GM18861 (cell line): ENCODE results near the gene IL1RAPL2.

ENCODE experiments used
- ATAC-seq: cut with Tn5 transposase; IDR thresholded peaks from one replicate; pipeline ENCODE4 v1.9.1; 2021; ENCODE audit not compliant: unreplicated experiment

The IL1RAPL2 gene

DNA sequence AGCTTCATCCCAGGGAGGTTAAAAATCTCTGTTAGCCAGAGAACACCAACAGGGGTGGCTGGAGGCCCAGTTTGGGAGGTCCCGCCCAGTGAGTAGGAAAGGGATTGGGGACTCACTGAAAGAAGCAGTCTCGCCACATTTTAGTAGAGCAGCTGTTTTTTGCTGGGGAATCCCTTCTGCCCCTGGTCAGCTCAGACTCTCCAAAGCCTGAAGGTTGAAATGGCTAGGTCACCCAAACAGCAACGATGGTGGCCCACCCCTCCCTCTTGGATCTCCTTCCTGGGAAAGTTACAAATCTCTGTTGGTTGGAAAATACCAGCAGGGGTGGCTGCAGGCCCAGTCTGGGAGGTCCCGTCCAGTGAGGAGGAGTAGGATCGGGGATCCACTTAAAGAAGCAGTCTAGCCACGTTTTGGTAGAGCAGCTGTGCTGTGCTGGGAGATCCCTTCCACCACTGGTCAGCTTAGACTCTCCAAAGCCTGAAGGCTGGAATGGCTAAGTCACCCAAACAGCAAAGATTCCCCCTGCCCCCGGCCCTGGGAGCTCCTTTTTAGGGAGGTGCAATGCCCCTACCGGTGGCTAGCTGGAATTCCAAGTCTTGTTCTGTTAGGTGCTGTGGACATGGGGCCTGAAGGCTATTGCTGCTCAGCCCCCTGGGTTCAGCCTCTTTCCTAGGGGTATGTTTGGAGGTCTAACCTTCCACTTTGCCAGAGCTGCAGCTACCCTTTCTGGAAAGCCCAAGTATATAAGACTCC, 694.5 kb downstream of the IL1RAPL2 start:
- ATAC-seq = no peak

DNA sequence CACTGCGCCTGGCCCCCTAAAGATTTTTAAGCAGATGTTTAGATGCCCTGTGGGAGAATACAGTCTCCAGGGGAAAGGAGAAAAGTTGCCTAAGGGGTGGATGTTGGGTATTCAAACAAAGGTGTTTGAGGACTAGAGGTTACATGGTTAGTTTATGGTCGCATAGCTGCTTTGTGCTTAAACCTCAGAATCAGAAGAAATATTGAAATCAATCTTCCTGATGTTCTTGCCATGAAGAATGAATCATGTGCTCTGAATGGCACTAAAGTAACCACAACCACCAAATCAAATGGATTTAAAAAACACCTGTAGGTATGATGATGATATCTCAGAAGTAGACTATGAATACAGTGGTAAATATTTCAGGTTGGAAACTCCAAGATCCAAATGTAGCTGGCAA, 697.2 kb downstream of the IL1RAPL2 start:
- ATAC-seq = no peak

DNA sequence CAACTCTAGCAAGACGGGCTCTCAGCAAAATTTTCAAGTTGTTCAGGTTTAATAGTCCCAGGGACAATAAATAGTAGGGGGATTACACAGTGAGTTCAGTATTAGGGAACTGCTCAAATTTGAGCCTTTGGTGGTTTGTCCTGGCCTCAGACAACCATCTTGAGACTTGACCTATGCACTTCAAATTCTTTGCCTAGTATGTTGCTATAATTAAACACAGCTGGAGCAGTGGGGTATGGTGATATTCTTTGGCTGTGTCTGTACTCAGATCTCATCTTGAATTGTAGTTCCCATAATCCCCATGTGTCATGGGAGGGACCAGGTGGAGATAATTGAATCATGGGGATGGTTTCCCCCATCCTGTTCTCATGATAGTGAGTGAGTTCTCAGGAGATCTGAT, 697.8 kb downstream of the IL1RAPL2 start:
- no peak for ATAC-seq

DNA sequence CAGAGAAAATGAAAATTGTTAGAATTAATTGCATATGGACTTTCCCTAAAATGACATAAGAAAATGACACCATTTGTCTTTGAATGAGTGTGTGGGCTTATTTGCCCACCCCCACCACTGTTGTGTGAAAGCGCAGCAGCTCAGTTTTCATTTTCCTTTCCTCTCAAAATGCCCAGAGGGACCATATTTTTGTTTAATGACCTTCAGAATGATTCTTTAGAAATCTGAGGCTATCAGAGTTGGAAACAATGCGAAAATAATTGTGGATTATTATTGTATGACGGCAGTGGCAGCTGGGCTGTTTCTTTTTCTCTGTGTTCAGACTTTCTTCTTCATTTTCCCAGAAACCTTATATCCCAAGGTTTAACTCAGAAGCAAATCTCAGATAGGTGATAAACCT, 699.1 kb downstream of the IL1RAPL2 start:
- ATAC-seq = no peak

DNA sequence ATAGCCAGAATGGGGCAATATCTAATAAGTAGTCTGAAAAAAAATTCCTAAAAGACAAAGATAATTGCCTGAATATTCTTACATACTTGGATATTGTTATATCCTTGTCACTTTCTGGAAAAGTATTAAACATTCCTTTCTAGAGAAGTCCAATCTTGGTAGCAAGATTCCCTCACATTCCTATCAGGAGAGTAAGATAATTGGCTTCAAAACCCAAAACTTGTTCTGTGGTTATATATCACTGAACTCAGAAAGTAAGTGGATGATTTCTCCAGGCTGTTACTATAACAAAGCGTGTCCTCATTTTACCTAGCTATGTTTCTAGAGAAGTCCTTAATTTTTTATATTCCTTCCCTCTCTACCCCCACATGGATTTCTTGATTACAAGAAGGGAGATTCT, 700.5 kb downstream of the IL1RAPL2 start:
- ATAC-seq = no peak

DNA sequence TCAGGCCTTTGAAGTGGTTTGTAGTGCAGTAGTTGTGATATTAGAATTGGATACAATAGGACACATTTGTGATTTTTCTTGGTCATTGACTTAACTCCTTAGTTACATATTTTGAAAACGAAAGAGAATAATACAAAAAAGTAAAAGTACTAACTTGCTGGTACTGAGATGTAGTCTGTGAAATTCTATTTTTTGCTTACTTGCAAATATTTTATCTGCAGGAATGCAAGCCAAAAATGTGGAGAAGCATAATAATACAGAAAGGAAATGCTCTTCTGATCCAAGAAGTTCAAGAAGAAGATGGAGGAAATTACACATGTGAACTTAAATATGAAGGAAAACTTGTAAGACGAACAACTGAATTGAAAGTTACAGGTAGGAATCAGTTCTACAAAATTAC, 701.2 kb downstream of the IL1RAPL2 start:
- ATAC-seq = no peak

DNA sequence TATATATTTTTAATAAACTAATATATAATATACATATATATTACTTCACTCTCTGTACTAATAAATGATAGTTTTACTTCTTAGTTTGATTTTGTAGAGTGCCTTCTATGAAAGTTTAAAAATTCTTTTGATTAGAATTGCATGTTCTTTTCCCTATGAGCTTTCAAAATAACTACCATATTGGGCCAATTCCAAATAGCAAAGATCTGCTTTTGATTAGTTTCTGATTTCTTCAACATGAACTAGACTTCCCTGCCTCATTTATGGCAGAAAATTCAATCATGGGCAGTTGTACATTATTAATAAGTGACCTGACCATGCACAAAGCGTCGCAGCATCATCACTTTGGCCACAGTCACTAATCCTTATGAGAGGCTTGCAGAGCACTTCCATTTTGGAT, 703.4 kb downstream of the IL1RAPL2 start:
- no peak for ATAC-seq

DNA sequence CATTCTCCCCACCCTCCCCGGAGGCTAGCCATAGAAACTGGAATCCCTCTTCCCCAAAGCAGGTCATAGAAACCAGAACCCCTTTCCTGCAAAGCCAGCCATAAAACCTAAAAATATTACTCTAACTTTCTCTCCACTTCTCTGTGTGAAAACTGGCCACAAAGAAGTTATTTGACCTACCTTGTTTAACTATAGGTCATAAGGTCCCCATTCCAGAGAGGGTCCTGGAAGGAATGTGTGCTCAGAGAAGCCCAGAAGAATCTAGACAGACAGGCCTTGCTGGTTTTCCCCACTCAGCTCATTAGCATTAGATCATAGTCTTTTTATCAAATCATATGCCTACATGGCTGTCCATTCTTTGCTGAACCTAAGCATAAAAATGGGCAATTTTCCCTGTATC, 707.3 kb downstream of the IL1RAPL2 start:
- no peak for ATAC-seq

DNA sequence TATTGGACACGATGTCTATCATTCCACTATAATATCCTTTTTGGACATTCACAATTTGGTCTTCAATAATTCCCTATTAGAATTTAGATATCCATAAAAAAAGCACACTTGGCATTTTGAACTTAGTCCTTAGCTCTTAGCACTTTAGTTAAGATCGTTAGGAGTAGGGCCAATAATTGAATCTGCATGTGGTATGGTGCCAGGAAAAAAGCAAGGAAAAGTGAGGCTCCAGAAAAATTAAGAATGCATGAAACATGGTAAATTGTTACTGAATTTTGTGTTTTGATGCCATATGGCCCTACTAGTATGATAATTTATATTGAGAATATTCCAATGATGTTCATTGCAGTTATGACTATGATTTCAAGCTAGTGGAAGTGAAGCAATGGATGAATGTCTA, 708.1 kb downstream of the IL1RAPL2 start:
- no peak for ATAC-seq

DNA sequence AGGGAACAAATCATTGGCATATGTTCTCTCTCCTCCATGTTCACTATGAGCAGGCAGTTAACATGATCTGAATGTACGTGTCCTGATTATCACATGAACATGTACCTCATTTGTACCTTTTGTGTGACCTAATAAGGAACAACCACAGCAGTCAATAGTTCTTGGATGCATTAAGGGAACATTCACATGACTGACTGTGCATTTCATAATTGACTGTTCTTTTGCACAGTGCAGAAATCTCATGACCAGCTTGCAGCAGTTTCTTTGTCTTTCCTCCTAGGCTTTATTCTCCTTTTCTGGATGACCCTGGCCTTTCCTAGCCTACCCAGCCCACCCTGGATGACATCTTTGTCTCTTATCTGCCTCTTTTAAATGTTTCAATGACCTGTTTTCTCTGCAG, 711.1 kb downstream of the IL1RAPL2 start:
- ATAC-seq = no peak

DNA sequence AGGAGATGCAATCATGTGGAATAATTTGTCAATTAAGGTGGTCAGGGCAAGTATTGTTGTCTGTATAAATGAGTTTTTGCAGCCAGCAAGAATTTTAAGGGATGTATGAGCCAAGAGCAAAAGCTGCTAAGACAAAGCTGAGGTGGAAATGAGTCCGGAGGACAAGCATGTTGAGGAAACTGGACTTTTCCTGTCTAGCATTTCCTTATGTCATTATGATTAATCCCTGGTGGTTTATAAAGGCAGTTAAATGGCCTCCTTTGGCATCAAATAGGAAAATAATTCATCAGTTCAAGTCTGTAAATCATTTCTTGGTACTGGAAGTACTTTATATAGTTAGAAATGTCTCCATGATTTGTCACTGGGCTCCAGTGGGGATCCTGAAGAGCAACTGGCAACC, 716.1 kb downstream of the IL1RAPL2 start:
- ATAC-seq = no peak

DNA sequence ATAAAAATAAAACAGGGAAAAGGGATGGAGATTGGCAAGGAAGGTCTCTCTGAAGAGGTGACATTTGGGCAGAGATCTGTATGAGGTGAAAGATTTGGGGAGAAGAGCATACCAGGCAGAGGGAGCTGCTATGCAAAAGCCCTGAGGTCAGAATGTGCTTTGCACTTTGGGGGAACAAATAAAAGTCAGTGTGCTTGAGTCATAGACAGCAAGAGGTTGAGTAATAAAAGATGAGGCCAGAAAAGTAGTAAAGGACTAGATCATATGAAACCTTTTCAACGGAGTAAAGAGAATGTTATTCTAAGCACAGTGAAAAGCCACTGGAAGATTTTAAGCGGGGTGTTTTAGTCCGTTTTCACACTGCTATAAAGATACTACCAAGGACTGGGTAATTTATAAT, 731.0 kb downstream of the IL1RAPL2 start:
- ATAC-seq = no peak

DNA sequence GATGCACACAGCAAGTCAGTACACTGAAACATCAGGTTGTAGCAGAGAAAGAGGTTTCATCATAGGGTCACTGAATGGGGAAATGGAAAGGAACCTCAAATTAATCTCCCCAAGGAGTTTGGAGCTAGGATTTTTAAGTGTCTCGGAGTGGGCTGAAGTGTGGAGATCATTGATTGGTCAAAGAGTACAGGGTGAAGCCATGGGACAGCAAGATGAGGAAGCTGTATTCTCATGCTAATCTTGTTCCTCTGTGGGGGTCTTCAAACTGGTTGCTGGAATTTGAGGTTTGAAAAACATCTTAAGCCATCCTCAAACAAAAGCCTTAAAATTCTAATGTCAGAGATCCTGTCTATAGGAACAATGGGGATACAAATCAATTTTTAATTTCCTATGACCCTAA, 733.3 kb downstream of the IL1RAPL2 start:
- ATAC-seq = no peak

DNA sequence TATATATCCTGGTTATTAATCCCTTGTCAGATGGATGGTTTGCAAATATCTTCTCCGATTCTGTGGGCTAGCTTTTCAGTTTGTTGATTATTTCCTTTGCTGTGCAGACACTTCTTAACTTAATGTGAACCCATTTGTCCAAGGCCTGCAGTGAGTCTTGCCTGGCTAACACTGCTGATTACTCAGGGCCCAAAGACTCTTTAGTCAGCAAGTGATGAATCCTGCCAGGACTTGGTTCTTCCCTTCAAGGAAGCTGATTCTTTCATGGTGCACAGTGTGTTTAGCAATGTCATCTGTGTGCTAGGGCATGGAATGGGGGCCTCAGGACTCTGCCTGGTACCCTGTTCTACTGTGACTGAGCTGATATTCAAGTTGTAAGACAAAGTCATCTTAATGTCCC, 736.2 kb downstream of the IL1RAPL2 start:
- ATAC-seq = no peak

DNA sequence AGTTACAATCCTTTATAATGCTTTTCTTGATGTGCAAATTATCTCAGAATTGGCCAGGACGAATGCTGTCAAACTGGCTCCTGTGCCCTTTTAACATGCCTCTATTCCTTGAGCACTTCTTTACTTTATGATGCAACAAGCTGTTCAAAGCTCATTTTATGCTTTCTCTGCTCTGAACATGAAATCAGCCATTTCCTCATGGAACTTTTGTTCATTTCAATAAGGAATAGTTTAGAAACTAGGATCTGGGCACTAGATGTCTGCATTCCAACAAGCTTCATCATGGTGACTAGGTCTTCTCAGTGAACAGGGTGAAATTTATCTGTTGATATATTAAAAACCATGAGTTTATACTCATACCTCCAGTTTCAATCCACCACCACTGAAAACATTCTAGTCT, 741.8 kb downstream of the IL1RAPL2 start:
- no peak for ATAC-seq

DNA sequence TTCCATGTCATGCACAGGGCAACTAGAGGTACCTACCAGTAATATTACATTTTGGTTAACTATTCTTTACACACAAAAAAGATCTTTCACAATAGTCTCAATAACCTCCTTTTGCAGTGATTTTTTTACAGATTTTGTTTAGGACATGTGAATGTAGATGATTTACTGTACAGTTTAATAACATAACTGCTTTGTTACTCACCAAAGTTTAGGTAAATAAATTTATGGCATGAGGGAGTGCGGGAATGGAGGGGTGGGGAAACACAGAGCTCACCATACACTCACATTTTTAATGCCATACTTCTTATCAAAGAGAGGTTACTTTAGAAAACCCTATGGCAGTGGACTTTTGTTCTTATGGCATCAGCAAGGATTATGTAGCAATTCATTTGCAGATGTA, 747.6 kb downstream of the IL1RAPL2 start:
- ATAC-seq = no peak

DNA sequence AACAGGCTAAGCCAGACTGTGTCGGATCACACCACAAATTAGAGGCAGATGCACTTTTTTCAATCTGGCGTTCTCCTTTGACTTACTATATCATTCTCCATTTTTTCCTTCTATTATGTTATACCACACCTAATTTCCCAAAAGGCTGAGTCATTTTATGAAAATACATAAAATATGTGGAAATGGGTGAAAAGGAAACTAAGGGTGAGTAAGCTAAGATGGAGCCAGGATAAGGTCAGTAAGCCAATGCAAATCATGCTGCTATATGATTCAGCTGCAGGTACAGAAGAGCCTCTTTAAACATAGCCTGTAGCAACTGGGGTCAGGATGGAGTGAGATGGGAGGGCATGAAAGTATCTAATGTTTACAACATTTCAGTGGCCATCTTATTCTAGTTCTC, 748.5 kb downstream of the IL1RAPL2 start:
- ATAC-seq = no peak

DNA sequence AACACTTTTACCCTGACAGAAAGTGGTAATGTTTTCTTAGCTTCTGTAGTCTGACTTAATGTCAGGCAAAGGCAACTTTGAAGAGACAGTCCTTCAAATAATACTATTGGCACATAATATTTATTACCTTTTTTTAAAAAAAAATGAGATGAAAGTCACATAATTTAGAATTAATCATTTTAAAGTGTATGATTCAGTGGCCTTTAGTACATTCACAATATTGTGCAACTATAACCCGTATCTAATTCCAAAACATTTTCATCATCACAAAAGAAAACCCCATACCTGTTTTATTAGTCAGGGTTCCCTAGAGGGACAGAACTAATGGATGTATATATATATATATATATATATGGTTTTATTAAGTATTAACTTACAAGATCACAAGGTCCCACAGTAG, 749.2 kb downstream of the IL1RAPL2 start:
- ATAC-seq = no peak

DNA sequence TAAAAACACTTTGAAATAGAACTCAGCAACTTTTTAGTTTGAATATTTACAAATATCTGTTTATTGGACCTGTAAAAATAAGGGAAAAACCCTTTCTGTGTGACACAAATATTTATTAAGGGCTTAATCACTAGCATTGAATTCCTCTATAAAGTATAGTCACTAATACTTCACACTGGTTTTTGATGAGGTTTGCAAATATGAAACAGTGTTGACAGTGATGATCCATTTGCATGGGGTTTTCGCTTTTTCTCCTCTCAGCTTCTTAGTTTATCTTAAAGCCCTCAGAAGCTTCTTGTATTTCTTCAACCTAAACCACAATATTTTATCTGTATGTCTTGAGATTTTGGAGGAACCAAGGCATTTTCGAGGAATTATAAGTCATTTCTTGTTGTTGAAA, 751.1 kb downstream of the IL1RAPL2 start:
- no peak for ATAC-seq

DNA sequence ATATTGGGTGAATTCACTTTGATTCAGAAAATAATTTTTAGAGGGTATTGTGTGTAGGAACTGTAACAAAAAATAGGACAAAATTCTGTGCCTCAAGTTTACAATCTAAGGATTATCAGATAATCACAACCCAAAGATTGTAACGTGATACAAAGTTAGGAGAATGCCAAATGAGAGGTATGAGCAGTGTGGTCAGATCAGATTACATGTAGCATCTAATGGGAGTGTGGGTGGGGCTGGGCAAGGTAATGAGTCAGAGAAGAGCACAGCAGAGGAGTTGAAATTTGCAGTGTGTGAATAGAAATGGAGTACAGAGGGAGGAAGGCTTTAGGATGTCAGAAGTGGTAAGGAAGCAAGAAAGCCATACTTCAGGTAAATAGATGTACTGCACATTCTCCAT, 757.9 kb downstream of the IL1RAPL2 start:
- no peak for ATAC-seq

DNA sequence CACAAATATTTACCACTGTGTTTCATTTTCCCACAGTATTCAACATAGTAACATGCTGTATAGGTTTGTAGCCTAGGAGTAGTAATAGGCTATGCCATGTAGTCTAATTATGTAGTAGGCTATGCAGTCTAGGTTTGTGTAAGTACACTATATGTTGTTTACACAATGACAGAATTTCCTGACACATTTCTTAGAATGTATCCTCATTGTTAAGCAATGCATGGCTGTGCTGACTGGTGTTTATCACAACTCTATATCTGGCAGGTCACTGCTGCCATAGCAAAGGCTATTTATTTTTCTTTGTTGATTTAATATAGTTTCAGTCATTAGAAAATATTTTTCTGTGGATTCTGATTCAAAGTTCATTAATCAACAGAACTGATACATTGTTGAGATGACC, 762.8 kb downstream of the IL1RAPL2 start:
- ATAC-seq = no peak

DNA sequence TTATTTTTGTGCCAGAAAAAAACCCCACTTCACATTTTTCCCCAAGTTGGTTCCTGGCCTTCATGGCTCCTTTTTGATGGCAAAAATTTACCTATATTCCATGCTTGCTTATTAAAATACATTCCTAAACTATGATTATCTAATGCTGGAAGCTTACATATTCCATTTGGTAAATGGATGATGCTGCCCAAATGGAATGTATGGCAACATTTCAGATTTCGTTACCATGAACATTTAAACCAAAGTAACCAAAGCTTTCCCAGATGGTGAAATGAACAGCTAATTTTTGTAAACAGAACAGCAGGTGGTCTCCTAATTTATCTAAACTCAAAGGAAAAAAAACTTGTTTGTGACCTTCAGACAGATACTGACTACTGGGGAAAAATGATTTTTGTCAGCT, 765.2 kb downstream of the IL1RAPL2 start:
- ATAC-seq = no peak

DNA sequence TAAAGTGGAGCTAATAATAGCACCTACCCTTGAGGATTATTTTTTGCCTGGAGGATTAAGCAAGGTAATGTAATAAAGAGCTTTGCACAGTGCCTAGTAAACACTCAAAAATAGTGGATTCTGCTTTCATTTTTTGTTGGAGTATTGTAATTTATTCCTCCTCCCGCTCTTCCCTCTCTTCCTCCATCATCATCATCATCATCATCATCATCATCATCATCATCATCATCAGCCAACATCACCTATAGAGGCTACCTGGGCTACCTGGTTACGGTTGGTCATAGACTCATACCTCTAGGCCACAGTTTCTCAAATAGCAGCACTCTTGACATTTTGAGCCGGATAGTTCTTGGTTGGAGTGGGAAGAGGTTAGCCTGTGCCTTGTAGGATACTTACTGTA, 781.4 kb downstream of the IL1RAPL2 start:
- ATAC-seq = no peak
